OCI-LY1 (cell line): Measurements from ENCODE around the gene ZNF365.
A peak's percentile ranks its signal among the peaks of the same experiment; 100 is the strongest.

Experiments
- H2AFZ ChIP-seq: fragments of 200-600 bp; sonication (generic), shearing (Covaris generic); 2 replicates; pipeline ENCODE4 v1.6.0; 2014; ENCODE audit warnings: antibody characterized with exemption, mild to moderate bottlenecking, low read length
- H3F3A ChIP-seq: fragments of 200-600 bp; sonication (generic), shearing (Covaris generic); 2 replicates; pipeline ENCODE4 v1.6.0; 2014; ENCODE audit warnings: mild to moderate bottlenecking, antibody characterized with exemption, low read length, moderate library complexity; ENCODE audit not compliant: insufficient read depth
- H3K27ac ChIP-seq: fragments of 200-600 bp; sonication (generic); 2 replicates; pipeline ENCODE4 v1.5.1; 2014; ENCODE audit warnings: low read length, mixed run types, mild to moderate bottlenecking, low read depth; ENCODE audit not compliant: poor library complexity, severe bottlenecking
- H3K27me3 ChIP-seq: fragments of 200-600 bp; sonication (generic); 2 replicates; pipeline ENCODE4 v1.6.0; 2014; ENCODE audit warnings: antibody characterized with exemption, mild to moderate bottlenecking, low read length, moderate library complexity; ENCODE audit not compliant: insufficient read depth
- H3K36me3 ChIP-seq: fragments of 200-600 bp; sonication (generic); 2 replicates; pipeline ENCODE4 v1.6.1; 2014; ENCODE audit warnings: mild to moderate bottlenecking, antibody characterized with exemption, low read length, moderate library complexity, mixed read lengths; ENCODE audit not compliant: insufficient read depth
- H3K4me1 ChIP-seq: fragments of 200-600 bp; sonication (generic); 2 replicates; pipeline ENCODE4 v1.5.1; 2014; ENCODE audit warnings: mild to moderate bottlenecking, low read length, moderate library complexity; ENCODE audit not compliant: insufficient read depth, severe bottlenecking
- H3K4me2 ChIP-seq: fragments of 200-600 bp; sonication (generic), shearing (Covaris generic); 2 replicates; pipeline ENCODE4 v1.6.1; 2014; ENCODE audit warnings: low read length
- H3K4me3 ChIP-seq: fragments of 200-600 bp; sonication (generic); 2 replicates; pipeline ENCODE4 v1.5.1; 2014; ENCODE audit warnings: low read length, low read depth, mild to moderate bottlenecking, mixed read lengths; ENCODE audit not compliant: poor library complexity, severe bottlenecking
- H3K79me2 ChIP-seq: fragments of 200-600 bp; shearing (Covaris generic); 2 replicates; pipeline ENCODE4 v1.6.1; 2016; ENCODE audit warnings: mixed run types, low read length, mixed read lengths; ENCODE audit not compliant: insufficient read depth
- H3K9ac ChIP-seq: fragments of 200-600 bp; sonication (generic), shearing (Covaris generic); 2 replicates; pipeline ENCODE4 v1.6.1; 2014; ENCODE audit warnings: mild to moderate bottlenecking, low read length, mixed read lengths
- H3K9me2 ChIP-seq: fragments of 200-600 bp; sonication (generic), shearing (Covaris generic); 2 replicates; pipeline ENCODE4 v1.6.1; 2014; ENCODE audit warnings: low read depth, mild to moderate bottlenecking, low read length, mixed read lengths
- H3K9me3 ChIP-seq: fragments of 200-600 bp; shearing (Covaris generic); 2 replicates; pipeline ENCODE4 v1.6.1; 2014; ENCODE audit warnings: low read length, mixed read lengths
- H4K20me1 ChIP-seq: fragments of 200-600 bp; sonication (generic), shearing (Covaris generic); 2 replicates; pipeline ENCODE4 v1.6.0; 2016; ENCODE audit warnings: mild to moderate bottlenecking, low read length; ENCODE audit not compliant: insufficient read depth
- CTCF ChIP-seq: fragments of 200-600 bp; sonication (generic), shearing (Covaris generic); IDR thresholded peaks from 2 replicates; pipeline ENCODE4 v1.5.1; 2017; ENCODE audit warnings: mild to moderate bottlenecking, antibody characterized with exemption, low read length, moderate library complexity, mixed read lengths
- EZH2 ChIP-seq: fragments of 200-600 bp; sonication (generic), shearing (Covaris generic); IDR thresholded peaks from 2 replicates; pipeline ENCODE4 v1.8.0; 2017; ENCODE audit warnings: borderline replicate concordance, mixed run types, mild to moderate bottlenecking, antibody characterized with exemption, low read length, moderate library complexity, mixed read lengths

ZNF365 gene

GRCh38 chr10:62373639-62373994, 552 bp upstream of the ZNF365 start:
- no peaks in the 10 kb centered on the region for H3F3A ChIP-seq
- peak overlapping the region; percentile 40 for H3K4me3 ChIP-seq
- peak overlapping the region; percentile 50; the same call in 1 of the 2 replicates for H3K4me2 ChIP-seq
- H4K20me1 ChIP-seq: no peaks in the 10 kb centered on the region
- no peaks in the 10 kb centered on the region for H3K9me3 ChIP-seq
- peaks cover 11% of the 10 kb centered on the region; the same call in 1 of the 2 replicates for H3K27me3 ChIP-seq
- no peaks in the 10 kb centered on the region for H3K36me3 ChIP-seq
- H2AFZ ChIP-seq: no peak overlapping the region
- H3K9me2 ChIP-seq: no peaks in the 10 kb centered on the region
- no peaks in the 10 kb centered on the region for H3K79me2 ChIP-seq
- no peak for TF ChIP-seq EZH2
- H3K4me1 ChIP-seq: no peaks in the 10 kb centered on the region
- no peak overlapping the region for H3K9ac ChIP-seq
- no peak overlapping the region for H3K27ac ChIP-seq

GRCh38 chr10:62374862-62375710, 917 bp downstream of the ZNF365 start:
- Histone ChIP-seq H3K27ac (no peak overlapping the region), H2AFZ (no peak overlapping the region), H4K20me1 (no peaks in the 10 kb centered on the region), H3K9ac (no peak overlapping the region), H3K36me3 (no peaks in the 10 kb centered on the region), H3K9me3 (no peaks in the 10 kb centered on the region), H3K27me3 (peaks cover 11% of the 10 kb centered on the region; the same call in 1 of the 2 replicates), H3K4me2 (no peak overlapping the region), H3K4me3 (no peak overlapping the region), H3K9me2 (no peaks in the 10 kb centered on the region), H3K79me2 (no peaks in the 10 kb centered on the region), H3F3A (no peaks in the 10 kb centered on the region), H3K4me1 (no peaks in the 10 kb centered on the region)
- TF ChIP-seq CTCF (no peak), EZH2 (no peak)

DNA sequence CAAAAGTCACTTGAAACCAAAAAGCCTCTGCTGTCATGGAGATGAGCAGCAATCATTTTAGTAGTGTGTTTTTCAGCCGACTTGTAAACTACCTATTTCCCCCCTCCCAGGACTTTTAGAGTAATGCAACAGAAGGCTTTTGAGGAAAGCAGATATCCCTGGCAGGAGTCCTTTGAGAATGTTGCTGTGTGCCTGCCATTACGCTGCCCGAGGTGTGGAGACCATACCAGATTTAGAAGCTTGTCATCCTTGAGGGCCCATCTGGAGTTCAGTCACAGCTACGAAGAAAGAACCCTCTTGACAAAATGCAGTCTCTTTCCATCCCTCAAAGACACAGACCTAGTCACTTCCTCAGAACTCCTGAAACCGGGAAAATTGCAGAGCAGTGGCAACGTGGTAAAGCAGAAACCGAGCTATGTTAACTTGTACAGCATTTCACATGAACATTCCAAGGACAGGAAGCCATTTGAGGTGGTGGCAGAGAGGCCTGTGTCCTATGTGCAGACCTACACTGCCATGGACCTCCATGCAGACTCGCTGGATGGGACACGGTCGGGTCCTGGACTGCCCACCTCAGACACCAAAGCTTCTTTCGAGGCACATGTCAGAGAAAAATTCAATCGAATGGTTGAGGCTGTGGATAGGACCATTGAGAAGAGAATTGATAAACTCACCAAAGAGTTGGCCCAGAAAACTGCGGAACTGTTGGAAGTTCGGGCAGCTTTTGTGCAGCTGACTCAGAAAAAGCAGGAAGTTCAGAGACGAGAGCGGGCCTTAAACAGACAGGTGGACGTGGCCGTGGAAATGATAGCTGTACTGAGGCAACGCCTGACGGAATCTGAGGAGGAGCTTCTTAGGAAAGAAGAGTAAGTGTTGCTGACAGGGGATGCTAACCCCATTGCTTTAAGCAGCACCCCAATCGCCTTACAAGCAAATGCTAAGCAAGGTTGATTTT, 2.2 kb downstream of the ZNF365 start:
- no peak overlapping the region for H3K27ac ChIP-seq
- H3F3A ChIP-seq: no peaks in the 10 kb centered on the region
- H3K36me3 ChIP-seq: no peaks in the 10 kb centered on the region
- H3K4me2 ChIP-seq: no peak overlapping the region
- no peaks in the 10 kb centered on the region for H3K79me2 ChIP-seq
- H3K9me2 ChIP-seq: no peaks in the 10 kb centered on the region
- H4K20me1 ChIP-seq: no peaks in the 10 kb centered on the region
- no peaks in the 10 kb centered on the region for H3K4me1 ChIP-seq
- peaks cover 11% of the 10 kb centered on the region; the same call in 1 of the 2 replicates for H3K27me3 ChIP-seq
- no peaks in the 10 kb centered on the region for H3K9me3 ChIP-seq
- TF ChIP-seq CTCF (no peak), EZH2 (no peak)
- H3K4me3 ChIP-seq: no peak overlapping the region
- no peak overlapping the region for H2AFZ ChIP-seq
- H3K9ac ChIP-seq: no peak overlapping the region
